ENCODE data around the gene SASH1.

SASH1 gene

DNA sequence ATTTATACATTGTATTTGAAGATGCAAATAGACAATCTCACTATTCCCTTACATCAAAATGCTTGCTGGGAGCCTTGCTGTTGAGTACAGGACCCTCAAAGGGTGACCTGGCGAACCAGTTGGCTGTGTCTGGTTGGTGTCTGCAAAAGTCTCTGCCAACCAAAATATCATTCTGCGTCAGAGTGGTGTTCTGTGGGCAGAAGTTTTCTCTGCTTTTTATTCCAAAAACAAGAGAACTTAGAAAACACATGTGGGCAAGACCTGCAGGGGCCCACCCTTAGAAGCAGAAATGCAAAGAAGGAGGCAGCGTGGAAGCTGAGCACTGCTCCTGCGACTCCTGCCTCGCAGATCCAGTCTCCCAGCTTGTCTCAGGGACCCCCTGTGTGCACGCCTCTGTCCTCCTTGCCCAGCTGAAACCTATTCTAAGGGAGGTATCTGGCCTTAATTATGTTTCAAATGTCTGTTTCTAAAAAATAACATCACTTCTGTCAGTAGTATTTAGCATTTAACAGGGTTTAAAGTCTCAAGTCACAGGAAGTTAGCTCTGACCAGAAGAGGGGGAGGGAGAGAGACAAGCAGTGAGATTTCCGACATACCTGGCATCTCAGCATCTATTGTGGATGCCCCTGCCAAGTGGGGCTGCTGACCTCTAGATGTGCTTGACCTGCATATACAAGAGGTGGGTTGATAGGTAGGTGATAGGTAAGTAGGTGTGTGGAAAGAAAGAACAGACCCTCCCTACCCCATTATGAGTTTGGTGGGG is 101.3 kb downstream of the SASH1 start:
- H3K4me1 ChIP-seq (ENCODE audit: control insufficient read depth, insufficient read depth, low read length) = peaks cover 56% of the 10 kb centered on the region
- H3K27me3 ChIP-seq (ENCODE audit: control insufficient read depth, insufficient read depth, low read length) = no peaks in the 10 kb centered on the region

DNA sequence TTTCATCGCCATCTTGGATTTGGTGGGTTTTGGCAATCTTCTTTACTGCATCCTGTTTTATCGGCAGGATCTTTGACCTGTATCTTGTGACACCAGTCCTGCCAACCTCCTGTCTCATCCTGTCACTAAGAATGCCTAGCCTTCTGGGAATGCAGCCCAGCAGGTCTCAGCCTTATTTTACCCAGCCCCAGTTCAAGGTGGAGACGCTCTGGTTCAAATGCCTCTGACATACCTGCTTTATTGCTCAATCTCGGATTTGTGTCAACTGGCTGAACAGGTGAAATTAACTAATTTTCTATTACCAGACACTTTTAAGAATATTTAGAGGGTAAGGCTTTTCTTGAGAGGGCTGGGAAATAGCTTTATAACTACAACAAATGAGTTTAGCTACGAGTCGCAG is 102.5 kb downstream of the SASH1 start:
- H3K4me1 ChIP-seq (ENCODE audit: control insufficient read depth, insufficient read depth, low read length) = peaks cover 51% of the 10 kb centered on the region
- H3K9me3 ChIP-seq (replicated peaks; ENCODE audit: low read length) = no peaks in the 10 kb centered on the region

More for the DNA sequence above, 101.3 kb downstream of the SASH1 start:
- H3K4me2 ChIP-seq (ENCODE audit: low read length) = no peak overlapping the region
- H3K36me3 ChIP-seq (ENCODE audit: insufficient read depth, low read length) = no peaks in the 10 kb centered on the region
- peak overlapping the region; percentile 7 for H3K9ac ChIP-seq (ENCODE audit: low read depth, low read length)
- no peaks in the 10 kb centered on the region for H3K9me3 ChIP-seq (replicated peaks; ENCODE audit: low read length)
- H3K4me3 ChIP-seq (ENCODE audit: low read length) = no peak overlapping the region

DNA sequence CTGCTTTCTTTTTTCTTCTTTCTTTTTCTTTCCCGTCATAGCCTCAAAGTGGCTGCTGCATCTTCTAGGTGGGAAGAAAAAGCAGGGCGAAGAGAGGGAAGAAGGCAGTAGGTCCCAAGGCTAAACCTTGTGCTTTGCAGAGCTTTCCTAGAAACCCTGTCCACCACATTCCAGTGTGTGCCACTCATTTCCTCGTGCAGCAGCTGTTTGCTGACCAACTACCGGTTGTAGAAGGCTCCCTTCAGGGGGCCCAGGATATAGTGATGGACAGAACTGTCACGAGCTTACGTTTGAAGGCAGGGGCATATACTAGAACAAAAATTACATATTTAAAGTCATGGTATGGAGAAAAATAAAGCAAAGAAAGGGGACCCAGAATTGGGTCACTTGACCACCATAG is 103.0 kb downstream of the SASH1 start:
- Histone ChIP-seq H3K36me3 (ENCODE audit: insufficient read depth, low read length) (no peaks in the 10 kb centered on the region), H3K9ac (ENCODE audit: low read depth, low read length) (peak overlapping the region; percentile 5), H3K27me3 (ENCODE audit: control insufficient read depth, insufficient read depth, low read length) (no peaks in the 10 kb centered on the region), H3K4me2 (ENCODE audit: low read length) (peak overlapping the region; percentile 25), H3K4me3 (ENCODE audit: low read length) (no peak overlapping the region), H3K9me3 (replicated peaks; ENCODE audit: low read length) (no peaks in the 10 kb centered on the region), H3K4me1 (ENCODE audit: control insufficient read depth, insufficient read depth, low read length) (peaks cover 46% of the 10 kb centered on the region)

More for the DNA sequence above, 102.5 kb downstream of the SASH1 start:
- H3K27me3 ChIP-seq (ENCODE audit: control insufficient read depth, insufficient read depth, low read length) = no peaks in the 10 kb centered on the region
- H3K9ac ChIP-seq (ENCODE audit: low read depth, low read length) = peak overlapping the region; percentile 5
- peak overlapping the region; percentile 18 for H3K4me2 ChIP-seq (ENCODE audit: low read length)
- H3K36me3 ChIP-seq (ENCODE audit: insufficient read depth, low read length) = no peaks in the 10 kb centered on the region
- no peak overlapping the region for H3K4me3 ChIP-seq (ENCODE audit: low read length)

DNA sequence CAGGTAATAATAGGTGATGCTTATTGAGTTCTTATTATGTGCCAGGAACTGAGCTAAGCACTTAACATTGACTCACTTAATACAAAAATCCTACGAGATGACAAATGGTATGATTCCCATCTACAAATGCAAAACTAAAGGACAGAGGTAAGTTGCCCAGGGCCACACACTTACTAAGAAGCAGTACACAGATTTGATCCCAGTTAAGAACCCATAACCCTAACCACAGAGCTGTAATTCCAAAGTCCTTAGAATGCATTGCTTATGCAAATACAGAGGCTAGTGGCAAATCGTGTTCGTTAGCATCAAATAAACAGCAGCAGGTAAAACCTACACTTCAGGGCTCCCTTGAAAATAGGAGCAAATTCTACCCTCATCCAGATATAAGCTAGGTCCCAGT is 104.0 kb downstream of the SASH1 start:
- no peaks in the 10 kb centered on the region for H3K27me3 ChIP-seq (ENCODE audit: control insufficient read depth, insufficient read depth, low read length)
- no peak overlapping the region for H3K4me3 ChIP-seq (ENCODE audit: low read length)
- no peaks in the 10 kb centered on the region for H3K36me3 ChIP-seq (ENCODE audit: insufficient read depth, low read length)
- H3K9ac ChIP-seq (ENCODE audit: low read depth, low read length) = no peak overlapping the region
- H3K9me3 ChIP-seq (replicated peaks; ENCODE audit: low read length) = no peaks in the 10 kb centered on the region
- peaks cover 37% of the 10 kb centered on the region for H3K4me1 ChIP-seq (ENCODE audit: control insufficient read depth, insufficient read depth, low read length)
- H3K4me2 ChIP-seq (ENCODE audit: low read length) = no peak overlapping the region

DNA sequence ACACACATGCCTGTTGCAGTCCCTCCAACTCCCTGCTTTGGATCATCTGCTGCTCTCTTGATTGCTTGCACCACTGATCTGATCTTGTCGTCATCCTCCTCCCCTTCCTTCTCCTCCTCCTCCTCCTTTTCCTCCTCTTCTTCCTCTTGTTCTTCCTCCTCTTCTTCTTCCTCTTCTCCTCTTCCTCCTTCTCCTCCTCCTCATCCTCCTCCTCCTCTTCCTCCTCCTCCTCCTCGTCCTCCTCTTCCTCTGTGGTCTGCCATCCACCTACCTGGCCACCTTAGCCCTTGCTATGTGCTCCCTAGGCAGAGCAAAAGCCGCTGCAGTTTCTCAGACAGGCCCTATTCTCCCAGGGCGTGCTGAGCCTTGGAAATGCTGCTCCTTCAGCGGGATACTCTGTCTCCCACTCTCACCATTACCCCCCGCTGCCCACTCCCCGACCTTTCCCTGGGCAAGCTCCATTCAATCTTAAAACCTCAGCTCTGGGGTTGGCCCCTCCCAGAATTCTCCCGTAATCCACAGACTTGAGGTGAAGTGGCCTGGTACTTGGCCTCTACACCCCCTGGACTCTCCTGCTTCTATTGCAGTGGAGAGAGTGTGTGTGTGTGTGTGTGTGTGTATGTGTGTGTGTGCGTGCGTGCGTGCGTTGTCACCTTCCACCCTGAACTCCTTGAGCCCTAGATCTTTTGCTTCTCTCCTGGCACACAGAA is 105.0 kb downstream of the SASH1 start:
- Histone ChIP-seq H3K27me3 (ENCODE audit: control insufficient read depth, insufficient read depth, low read length) (no peaks in the 10 kb centered on the region), H3K4me1 (ENCODE audit: control insufficient read depth, insufficient read depth, low read length) (peaks cover 28% of the 10 kb centered on the region), H3K9me3 (replicated peaks; ENCODE audit: low read length) (no peaks in the 10 kb centered on the region), H3K9ac (ENCODE audit: low read depth, low read length) (no peak overlapping the region), H3K4me2 (ENCODE audit: low read length) (no peak overlapping the region), H3K4me3 (ENCODE audit: low read length) (no peak overlapping the region), H3K36me3 (ENCODE audit: insufficient read depth, low read length) (no peaks in the 10 kb centered on the region)

DNA sequence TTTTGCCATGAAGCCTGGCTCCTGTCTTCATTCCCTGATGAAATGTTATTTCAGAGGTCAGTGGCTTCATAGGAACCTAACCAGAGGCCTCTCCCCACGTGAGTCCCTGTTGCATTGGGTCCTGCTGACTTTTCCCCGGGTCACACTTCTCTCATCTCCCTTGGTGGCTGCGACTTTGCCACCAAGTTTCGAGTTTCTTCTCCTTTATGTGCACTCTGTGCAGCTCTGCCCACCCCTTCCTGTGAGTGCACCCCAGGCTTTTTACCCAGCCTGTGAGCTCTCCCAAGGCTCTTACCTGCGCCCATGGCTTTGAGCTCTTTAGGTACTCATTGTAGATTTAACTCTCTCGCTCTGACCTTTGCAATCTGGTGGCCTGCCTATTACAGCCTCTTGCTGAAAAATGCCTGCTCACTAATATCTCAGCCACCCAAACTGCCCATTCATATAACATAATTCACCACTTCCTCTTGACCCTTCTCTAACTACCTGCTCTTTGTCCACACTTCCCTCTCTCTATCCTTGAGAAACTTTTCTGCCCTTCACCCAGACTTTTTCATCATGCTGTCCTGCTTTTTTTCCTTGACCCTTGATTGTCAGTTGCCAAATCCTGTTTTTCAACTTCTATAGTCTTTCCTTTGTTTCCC is 105.9 kb downstream of the SASH1 start:
- Histone ChIP-seq H3K4me1 (ENCODE audit: control insufficient read depth, insufficient read depth, low read length) (peaks cover 28% of the 10 kb centered on the region), H3K9ac (ENCODE audit: low read depth, low read length) (no peak overlapping the region), H3K4me2 (ENCODE audit: low read length) (no peak overlapping the region), H3K27me3 (ENCODE audit: control insufficient read depth, insufficient read depth, low read length) (no peaks in the 10 kb centered on the region), H3K36me3 (ENCODE audit: insufficient read depth, low read length) (no peaks in the 10 kb centered on the region), H3K9me3 (replicated peaks; ENCODE audit: low read length) (no peaks in the 10 kb centered on the region), H3K4me3 (ENCODE audit: low read length) (no peak overlapping the region)

DNA sequence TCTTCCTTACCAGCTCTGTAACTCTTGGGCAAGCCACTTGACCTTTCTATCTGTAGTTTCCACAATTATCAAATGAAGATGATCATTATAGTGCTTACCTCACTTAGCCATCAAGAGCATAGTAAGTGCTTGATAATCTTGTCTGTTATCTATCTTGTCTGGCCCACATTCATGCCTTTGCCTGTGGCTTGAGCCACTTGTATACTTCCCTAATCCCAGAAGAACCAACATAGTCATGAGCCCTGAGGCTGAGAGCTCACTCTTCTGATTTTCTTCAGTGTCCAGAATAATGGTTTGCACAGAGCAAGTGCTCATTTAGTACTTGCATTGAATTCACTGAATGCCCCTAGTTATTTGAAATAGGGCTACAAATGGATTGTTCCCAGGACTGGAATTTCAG is 108.2 kb downstream of the SASH1 start:
- no peak overlapping the region for H3K4me2 ChIP-seq (ENCODE audit: low read length)
- H3K27me3 ChIP-seq (ENCODE audit: control insufficient read depth, insufficient read depth, low read length) = no peaks in the 10 kb centered on the region
- H3K9ac ChIP-seq (ENCODE audit: low read depth, low read length) = no peak overlapping the region
- no peak overlapping the region for H3K4me3 ChIP-seq (ENCODE audit: low read length)
- H3K9me3 ChIP-seq (replicated peaks; ENCODE audit: low read length) = no peaks in the 10 kb centered on the region
- no peaks in the 10 kb centered on the region for H3K36me3 ChIP-seq (ENCODE audit: insufficient read depth, low read length)
- H3K4me1 ChIP-seq (ENCODE audit: control insufficient read depth, insufficient read depth, low read length) = peaks cover 6% of the 10 kb centered on the region

DNA sequence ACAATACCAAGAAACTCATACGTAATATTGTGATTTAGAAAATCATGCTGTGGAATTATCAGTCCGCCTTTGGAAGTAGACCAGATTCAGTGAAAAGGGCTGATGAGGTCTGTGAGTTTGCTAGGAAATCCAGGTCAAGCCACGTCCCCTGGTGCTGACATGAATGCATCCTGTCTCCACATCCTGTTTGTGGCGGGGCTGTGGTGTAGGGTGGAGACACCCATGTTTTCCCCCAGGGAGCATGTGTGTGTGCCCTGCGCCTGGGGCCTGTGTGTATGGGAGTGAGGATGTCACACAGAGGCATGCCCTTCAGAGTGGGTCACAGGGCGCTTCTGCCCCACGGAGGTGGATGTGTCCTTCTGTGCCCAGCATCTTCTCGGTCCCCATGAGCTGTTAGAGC is 109.1 kb downstream of the SASH1 start:
- Histone ChIP-seq H3K9ac (ENCODE audit: low read depth, low read length) (no peak overlapping the region), H3K9me3 (replicated peaks; ENCODE audit: low read length) (no peaks in the 10 kb centered on the region), H3K27me3 (ENCODE audit: control insufficient read depth, insufficient read depth, low read length) (no peaks in the 10 kb centered on the region), H3K4me3 (ENCODE audit: low read length) (no peak overlapping the region), H3K4me1 (ENCODE audit: control insufficient read depth, insufficient read depth, low read length) (no peaks in the 10 kb centered on the region), H3K36me3 (ENCODE audit: insufficient read depth, low read length) (no peaks in the 10 kb centered on the region), H3K4me2 (ENCODE audit: low read length) (no peak overlapping the region)

DNA sequence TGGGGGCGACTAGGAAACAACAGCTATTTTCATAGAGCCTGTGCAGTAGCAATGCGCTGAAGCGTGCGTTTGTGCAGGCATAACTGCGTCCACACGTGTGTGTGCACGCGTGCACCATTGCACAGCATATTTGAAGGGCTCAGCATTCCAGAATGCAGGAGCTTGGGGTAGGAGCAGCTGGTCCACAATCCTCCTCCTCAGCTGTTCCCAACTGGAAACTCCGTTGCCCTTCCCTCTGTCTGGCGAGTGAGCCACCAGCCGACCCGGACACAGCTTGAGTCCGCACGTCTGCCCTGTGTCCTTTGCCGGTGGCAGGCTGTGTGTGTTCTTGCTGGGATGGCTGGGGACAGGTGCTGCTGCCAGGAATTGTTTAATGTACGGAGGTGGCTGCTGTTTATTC is 110.2 kb downstream of the SASH1 start:
- Histone ChIP-seq H3K36me3 (ENCODE audit: insufficient read depth, low read length) (no peaks in the 10 kb centered on the region), H3K9me3 (replicated peaks; ENCODE audit: low read length) (no peaks in the 10 kb centered on the region), H3K27me3 (ENCODE audit: control insufficient read depth, insufficient read depth, low read length) (no peaks in the 10 kb centered on the region), H3K4me2 (ENCODE audit: low read length) (no peak overlapping the region), H3K4me3 (ENCODE audit: low read length) (no peak overlapping the region), H3K9ac (ENCODE audit: low read depth, low read length) (no peak overlapping the region), H3K4me1 (ENCODE audit: control insufficient read depth, insufficient read depth, low read length) (no peaks in the 10 kb centered on the region)

DNA sequence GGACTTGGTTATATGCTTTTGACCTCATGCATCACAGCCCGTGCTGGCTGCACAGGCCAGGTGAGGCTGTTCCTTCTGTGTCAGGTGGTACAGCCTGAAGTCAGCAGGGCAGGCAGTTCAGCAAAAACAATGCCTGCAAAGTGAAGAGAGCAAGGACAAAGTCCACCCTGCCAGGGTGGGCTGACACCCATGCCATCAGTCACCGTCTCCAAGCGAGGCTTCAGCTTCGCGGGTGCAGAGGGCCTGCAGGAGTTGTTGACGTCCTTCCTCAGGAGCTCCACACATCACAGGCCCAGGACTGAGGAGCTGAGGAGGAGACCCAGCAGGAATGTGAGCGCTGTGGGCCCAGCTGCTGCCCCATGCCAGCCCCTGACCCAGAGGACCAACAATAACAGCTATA is 111.3 kb downstream of the SASH1 start:
- no peak overlapping the region for H3K4me3 ChIP-seq (ENCODE audit: low read length)
- no peak overlapping the region for H3K4me2 ChIP-seq (ENCODE audit: low read length)
- no peaks in the 10 kb centered on the region for H3K9me3 ChIP-seq (replicated peaks; ENCODE audit: low read length)
- H3K9ac ChIP-seq (ENCODE audit: low read depth, low read length) = no peak overlapping the region
- H3K36me3 ChIP-seq (ENCODE audit: insufficient read depth, low read length) = no peaks in the 10 kb centered on the region
- no peaks in the 10 kb centered on the region for H3K27me3 ChIP-seq (ENCODE audit: control insufficient read depth, insufficient read depth, low read length)
- H3K4me1 ChIP-seq (ENCODE audit: control insufficient read depth, insufficient read depth, low read length) = no peaks in the 10 kb centered on the region

DNA sequence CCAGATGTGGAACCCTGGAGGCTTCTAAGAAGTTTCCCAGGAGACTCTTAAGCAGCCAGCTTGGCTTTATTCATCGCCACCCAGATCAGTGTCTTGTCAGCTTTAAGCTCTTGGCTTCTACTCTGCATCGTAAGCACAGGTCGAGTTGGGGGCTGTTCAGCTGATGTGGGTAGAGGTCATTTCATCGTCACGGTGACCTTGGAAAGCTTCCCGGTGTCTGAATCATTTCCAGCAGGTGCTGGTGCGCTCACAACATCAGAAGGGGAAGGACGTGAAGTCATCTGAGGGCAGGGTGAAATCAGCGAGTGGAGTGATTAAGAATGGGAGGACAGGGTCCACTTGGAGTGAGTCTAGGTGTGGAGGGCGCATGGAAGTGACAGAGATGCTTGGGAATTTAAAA is 112.6 kb downstream of the SASH1 start:
- Histone ChIP-seq H3K4me2 (ENCODE audit: low read length) (no peak overlapping the region), H3K9me3 (replicated peaks; ENCODE audit: low read length) (no peaks in the 10 kb centered on the region), H3K36me3 (ENCODE audit: insufficient read depth, low read length) (no peaks in the 10 kb centered on the region), H3K4me3 (ENCODE audit: low read length) (no peak overlapping the region), H3K4me1 (ENCODE audit: control insufficient read depth, insufficient read depth, low read length) (no peaks in the 10 kb centered on the region), H3K9ac (ENCODE audit: low read depth, low read length) (no peak overlapping the region), H3K27me3 (ENCODE audit: control insufficient read depth, insufficient read depth, low read length) (no peaks in the 10 kb centered on the region)
